Activated CD4-positive, alpha-beta T cell treated with anti-CD3 and anti-CD28 coated beads, Interleukin-2, amount 10 ng/mL, durations not matched to agents 7 days and 5 days (primary cell): ENCODE data around the gene TRMT2A. TPM values are rescaled to one million over a fixed set of nuclear protein-coding genes. Genes with fewer than 3 reads are reported as not detected.

Experiments used
- CTCF ChIA-PET: fragments of 350-600 bp; sonication (Branson Sonifier 250); formaldehyde crosslinking; loops from one replicate; lab custom pipeline; 2021; ENCODE audit warnings: antibody characterized with exemption; lab: Charles Lee
- POLR2A ChIA-PET: fragments of 350-600 bp; sonication (Branson Sonifier 250); formaldehyde crosslinking; loops from one replicate; lab custom pipeline; 2021; ENCODE audit warnings: antibody characterized with exemption; lab: Charles Lee
- DNase-seq: peaks from one replicate; pipeline ENCODE4 v3.0.0-alpha.2; 2020
- H3K27ac Mint-ChIP-seq: one replicate; pipeline ENCODE4 v1.8.0; 2021; ENCODE audit warnings: mild to moderate bottlenecking, moderate library complexity, mixed read lengths
- H3K27me3 Mint-ChIP-seq: one replicate; pipeline ENCODE4 v1.8.0; 2021; ENCODE audit warnings: mixed read lengths
- H3K36me3 Mint-ChIP-seq: one replicate; pipeline ENCODE4 v1.8.0; 2021; ENCODE audit warnings: low read depth, mixed read lengths
- H3K4me1 Mint-ChIP-seq: one replicate; pipeline ENCODE4 v1.8.0; 2021; ENCODE audit warnings: mixed read lengths
- H3K4me3 Mint-ChIP-seq: one replicate; pipeline ENCODE4 v1.8.0; 2021; ENCODE audit warnings: mild to moderate bottlenecking, moderate library complexity, mixed read lengths
- H3K9me3 Mint-ChIP-seq: one replicate; pipeline ENCODE4 v1.8.0; 2021; ENCODE audit warnings: mixed read lengths
- total RNA-seq, 2 experiments: library from RNA; stranded (reverse); gene quantifications; one replicate each; pipeline ENCODE4 v1.2.3, GENCODE V29; 2021

Gene TRMT2A
- total RNA-seq, 2 experiments from 2014 or later = 85.5 to 91.4 TPM

DNA sequence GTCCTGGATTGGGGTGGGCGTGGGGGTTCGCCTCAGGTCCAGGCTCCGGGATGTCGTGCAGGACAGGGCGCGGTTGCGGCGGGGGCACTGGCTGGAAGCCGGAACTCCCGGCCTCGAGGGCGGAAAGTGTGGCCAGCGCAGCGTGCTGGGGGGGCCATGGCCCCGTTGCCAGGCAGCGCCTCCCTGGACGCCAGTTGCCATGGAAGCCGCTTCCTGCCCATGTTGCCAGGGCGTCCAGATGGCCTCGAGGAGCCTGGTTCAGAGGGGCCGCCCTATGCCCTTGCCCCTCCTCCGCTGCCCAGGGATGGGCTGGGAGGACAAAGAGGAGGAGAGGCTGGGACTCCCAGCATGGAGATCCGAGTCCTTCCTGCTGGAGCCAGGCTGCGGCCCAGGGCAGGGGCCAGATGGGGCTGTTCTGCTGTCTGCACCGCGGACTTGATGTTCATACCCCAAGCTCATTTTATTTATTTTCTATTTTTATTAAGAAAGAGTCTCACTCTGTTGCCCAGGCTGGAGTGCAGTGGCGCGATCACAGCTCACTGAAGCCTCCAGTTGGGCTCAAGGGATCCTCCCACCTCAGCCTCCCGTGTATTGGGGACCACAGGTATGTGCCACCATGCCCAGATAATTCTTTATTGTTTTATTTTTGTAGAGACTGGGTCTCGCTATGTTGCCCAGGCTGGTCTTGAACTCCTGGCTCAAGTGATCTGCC is 38.5 kb upstream of the TRMT2A start:
- DNase-seq = peak; percentile 28
- H3K4me3 Mint-ChIP-seq = no peak overlapping the region
- H3K36me3 Mint-ChIP-seq = no peaks in the 10 kb centered on the region
- ChIA-PET POLR2A (no interaction called here), CTCF (interaction anchor here (2.5 kb wide), 1 partner anchor 130 kb away, joined by 11 read pairs; no protein-coding TSS in a partner anchor)
- H3K4me1 Mint-ChIP-seq = peaks cover 4% of the 10 kb centered on the region
- H3K27ac Mint-ChIP-seq = no peak overlapping the region
- no peaks in the 10 kb centered on the region for H3K9me3 Mint-ChIP-seq
- H3K27me3 Mint-ChIP-seq = peaks cover 3% of the 10 kb centered on the region

DNA sequence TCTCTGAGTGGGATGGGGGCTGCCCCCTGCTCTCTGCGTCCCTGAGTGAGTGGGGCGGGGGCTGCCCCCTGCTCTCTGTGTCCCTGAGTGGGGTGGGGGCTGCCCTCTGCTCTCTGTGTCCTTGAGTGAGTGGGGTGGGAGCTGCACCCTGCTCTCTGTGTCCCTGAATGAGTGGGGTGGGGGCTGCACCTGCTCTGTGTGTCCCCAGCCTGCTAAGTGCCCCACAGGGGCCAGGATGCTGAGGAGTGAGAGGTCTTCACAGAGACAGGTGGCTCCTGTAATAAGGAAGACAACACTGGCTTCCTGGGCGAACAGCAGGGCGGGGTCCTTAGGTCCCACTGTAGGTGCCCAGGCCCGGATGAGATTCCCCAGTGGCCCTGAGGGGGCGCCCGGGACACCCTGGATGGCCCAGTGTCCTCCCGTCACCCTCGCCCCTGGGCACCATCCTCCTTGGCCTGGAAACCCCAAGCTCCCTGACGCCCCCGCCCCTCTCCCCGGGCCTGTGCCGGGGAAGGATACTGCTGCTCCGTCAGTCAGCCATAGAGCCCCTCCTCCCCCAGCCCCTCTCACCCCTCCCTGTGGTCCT is 37.7 kb upstream of the TRMT2A start:
- peaks cover 4% of the 10 kb centered on the region for H3K4me1 Mint-ChIP-seq
- no peak overlapping the region for H3K27ac Mint-ChIP-seq
- H3K9me3 Mint-ChIP-seq = no peaks in the 10 kb centered on the region
- CTCF ChIA-PET = no interaction called here
- no peaks in the 10 kb centered on the region for H3K36me3 Mint-ChIP-seq
- no peak for DNase-seq
- no peak overlapping the region for H3K4me3 Mint-ChIP-seq
- peaks cover 3% of the 10 kb centered on the region for H3K27me3 Mint-ChIP-seq
- POLR2A ChIA-PET = no interaction called here

DNA sequence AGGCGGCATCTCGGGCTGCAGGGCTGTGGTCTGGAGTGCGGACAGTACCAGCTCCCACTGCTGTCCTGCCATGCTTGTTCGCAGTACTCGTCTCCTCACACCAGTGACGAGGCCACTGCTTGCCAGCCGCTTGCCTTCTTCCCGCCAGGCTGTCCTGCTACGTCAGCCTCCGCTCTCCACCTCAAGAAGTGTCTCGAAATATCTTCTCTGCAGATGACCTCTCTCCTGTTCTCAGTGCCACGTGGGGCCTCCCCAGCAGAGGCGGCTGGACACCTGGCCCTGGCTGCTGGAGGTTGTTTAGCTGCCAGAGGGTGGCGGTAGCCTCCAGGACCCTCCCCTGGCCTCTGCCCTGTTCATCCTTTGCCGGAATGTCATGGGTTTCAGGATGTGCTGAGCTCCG is 36.9 kb upstream of the TRMT2A start:
- CTCF ChIA-PET = no interaction called here
- no peak for DNase-seq
- peaks cover 2% of the 10 kb centered on the region for H3K27me3 Mint-ChIP-seq
- POLR2A ChIA-PET = interaction anchor here (0.6 kb wide), 1 partner anchor 262 kb away, joined by 4 read pairs; no protein-coding TSS in a partner anchor
- no peaks in the 10 kb centered on the region for H3K36me3 Mint-ChIP-seq
- peaks cover 4% of the 10 kb centered on the region for H3K4me1 Mint-ChIP-seq
- H3K9me3 Mint-ChIP-seq = no peaks in the 10 kb centered on the region
- no peak overlapping the region for H3K27ac Mint-ChIP-seq
- no peak overlapping the region for H3K4me3 Mint-ChIP-seq

DNA sequence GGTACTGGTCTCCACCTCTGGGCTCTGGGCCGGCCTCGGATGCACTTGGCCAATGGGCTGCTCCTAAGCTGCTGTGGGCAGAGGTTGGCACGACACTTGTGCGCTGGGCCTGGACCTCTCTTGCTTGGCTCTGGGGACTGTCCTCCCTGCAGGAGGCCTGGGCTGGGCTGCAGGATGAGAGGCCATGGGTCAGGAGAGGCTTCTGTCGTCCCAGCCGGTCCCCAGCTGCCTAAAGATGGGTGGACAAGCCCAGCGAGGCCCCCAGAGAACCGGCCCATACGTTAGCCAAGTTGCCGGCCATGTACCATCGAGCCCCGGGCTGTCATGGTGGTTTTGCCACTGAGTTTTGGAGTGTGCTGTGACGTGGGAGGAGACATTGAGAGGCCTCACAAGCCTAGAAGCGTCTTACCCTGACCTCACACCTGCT is 35.5 kb upstream of the TRMT2A start:
- no peaks in the 10 kb centered on the region for H3K27me3 Mint-ChIP-seq
- ChIA-PET CTCF (no interaction called here), POLR2A (no interaction called here)
- H3K4me1 Mint-ChIP-seq = peaks cover 4% of the 10 kb centered on the region
- H3K36me3 Mint-ChIP-seq = no peaks in the 10 kb centered on the region
- H3K9me3 Mint-ChIP-seq = no peaks in the 10 kb centered on the region
- H3K4me3 Mint-ChIP-seq = no peak overlapping the region
- DNase-seq = no peak
- H3K27ac Mint-ChIP-seq = no peak overlapping the region

DNA sequence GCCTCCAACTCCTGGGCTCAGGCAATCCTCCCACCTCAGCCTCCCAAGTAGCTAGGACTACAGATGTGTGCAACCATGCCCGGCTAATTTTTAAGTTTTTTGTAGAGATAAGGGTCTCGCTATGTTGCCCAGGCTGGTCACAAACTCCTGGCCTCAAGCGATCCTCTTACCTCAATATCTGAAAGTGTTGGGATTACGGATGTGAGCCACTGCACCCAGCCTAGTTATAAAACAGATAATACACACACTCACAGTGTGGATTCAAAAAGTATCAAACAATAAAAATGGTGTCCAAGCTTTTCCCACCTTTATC is 34.2 kb upstream of the TRMT2A start:
- H3K4me1 Mint-ChIP-seq = peaks cover 2% of the 10 kb centered on the region

DNA sequence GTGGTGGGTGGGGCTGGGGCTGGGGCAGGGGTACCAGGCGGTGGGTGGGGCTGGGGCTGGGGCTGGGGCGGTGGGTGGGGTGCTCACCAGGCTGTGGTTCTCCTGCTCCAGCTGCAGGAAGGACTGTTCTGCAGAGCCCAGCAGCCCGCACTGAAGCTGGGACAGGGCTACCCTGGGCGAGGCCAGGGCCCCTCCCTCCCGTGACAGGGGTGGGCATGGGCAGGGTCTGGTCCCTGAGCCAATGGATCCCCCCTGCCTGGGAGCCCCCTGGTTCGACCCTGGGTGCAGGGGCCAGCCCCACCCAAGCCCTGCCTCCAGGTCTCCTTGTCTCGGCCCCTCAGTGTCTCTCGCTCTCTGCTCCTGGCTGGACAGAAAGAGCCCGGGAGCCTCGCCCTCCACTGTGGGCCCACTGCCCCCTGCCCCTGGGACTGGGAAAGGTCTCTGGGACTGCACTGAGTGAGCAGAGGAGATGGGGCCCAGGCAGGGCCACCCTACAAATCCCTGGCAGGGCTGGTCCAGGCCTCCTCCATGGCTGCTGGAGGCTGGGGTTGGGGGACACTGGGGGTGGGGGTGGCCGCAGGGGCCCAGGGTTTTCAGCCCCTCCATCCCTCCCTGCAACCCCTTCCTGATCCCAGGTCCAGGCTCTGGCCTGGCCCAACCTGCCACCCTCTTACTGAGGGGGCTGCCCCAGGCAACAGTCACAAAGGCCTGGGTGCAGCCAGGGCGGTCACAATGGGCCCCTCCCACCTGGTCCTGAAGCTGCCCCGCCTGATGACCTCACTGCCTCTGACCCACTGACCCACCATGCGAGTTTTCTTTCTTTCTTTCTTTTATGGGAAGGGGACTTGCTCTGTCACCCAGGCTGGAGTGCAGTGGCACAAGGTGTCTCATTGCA is 33.6 kb upstream of the TRMT2A start, which contains the start of gene CCDC188:
Gene CCDC188, minus strand, starts transcription at position 675 of the 895 bp plus-strand sequence. Its CDS starts 69 bp downstream, at position 606.
- no peaks in the 10 kb centered on the region for H3K36me3 Mint-ChIP-seq
- H3K9me3 Mint-ChIP-seq = no peaks in the 10 kb centered on the region
- peaks cover 2% of the 10 kb centered on the region for H3K4me1 Mint-ChIP-seq
- H3K27me3 Mint-ChIP-seq = no peaks in the 10 kb centered on the region
- H3K27ac Mint-ChIP-seq = no peak within 1 kb of the TSS
- ChIA-PET POLR2A (no interaction called here), CTCF (interaction anchor here (0.7 to 0.8 kb wide), 2 partner anchors 134 to 304 kb away, joined by 3 read pairs; no protein-coding TSS in a partner anchor)
- H3K4me3 Mint-ChIP-seq = no peak within 1 kb of the TSS
- DNase-seq = no peak

More for the DNA sequence above, 34.2 kb upstream of the TRMT2A start:
- Mint-ChIP-seq H3K9me3 (no peaks in the 10 kb centered on the region), H3K36me3 (no peaks in the 10 kb centered on the region), H3K27ac (no peak overlapping the region), H3K4me3 (no peak overlapping the region), H3K27me3 (no peaks in the 10 kb centered on the region)
- no peak for DNase-seq
- ChIA-PET POLR2A (no interaction called here), CTCF (interaction anchor here (0.7 to 0.8 kb wide), 2 partner anchors 133 to 303 kb away, joined by 3 read pairs; no protein-coding TSS in a partner anchor)

DNA sequence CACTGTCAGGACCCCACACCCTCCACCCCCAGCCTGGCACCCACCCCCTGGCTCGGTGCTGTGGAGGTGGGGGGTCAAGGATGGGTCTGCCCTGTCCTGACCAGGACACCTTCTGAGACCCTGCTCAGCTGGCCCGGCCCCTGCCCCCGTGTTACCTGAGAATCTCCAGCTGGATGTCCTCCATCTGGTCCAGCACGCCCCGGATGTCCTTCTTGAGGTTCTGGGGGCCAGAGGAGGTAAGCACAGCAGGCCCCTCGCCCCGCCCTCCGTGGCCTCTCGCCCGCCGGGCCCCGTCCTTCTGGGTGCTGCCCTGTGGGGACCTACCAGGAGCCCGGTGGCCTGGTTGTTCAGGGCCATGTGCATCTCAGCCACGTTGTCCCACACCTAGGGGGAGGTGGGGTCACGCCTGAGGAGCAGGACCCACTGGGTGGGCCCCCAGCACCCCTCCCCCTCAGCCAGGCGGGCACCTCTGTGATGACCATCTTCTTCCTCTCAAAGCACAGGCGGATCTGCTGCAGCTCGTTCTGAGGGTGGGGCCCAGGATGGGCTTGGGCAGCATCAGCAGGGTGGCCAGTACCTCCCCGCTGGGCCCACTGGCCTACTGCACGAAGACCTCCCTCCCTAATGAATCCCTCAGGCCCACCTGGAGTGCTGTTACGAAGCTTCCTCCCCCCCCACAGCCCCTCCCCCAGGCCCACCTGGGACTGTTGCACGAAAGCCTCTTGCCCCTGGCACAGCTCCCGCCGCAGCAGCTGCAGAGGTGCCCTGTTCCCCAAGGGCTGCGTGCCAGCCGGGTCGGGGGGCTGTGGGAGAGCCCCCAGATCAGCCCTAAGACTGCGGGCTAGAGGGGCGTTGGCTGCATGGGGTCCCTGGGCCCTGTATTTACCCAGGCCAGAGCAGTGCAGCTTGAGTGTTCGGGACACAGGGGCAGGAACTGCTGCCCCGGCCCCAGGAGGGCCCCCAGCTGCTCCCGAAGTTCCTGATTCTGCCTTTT is 32.5 kb upstream of the TRMT2A start:
- no peaks in the 10 kb centered on the region for H3K27me3 Mint-ChIP-seq
- no peaks in the 10 kb centered on the region for H3K9me3 Mint-ChIP-seq
- no peak for DNase-seq
- H3K36me3 Mint-ChIP-seq = no peaks in the 10 kb centered on the region
- H3K4me3 Mint-ChIP-seq = no peak overlapping the region
- H3K4me1 Mint-ChIP-seq = peaks cover under 1% of the 10 kb centered on the region
- ChIA-PET POLR2A (no interaction called here), CTCF (no interaction called here)
- H3K27ac Mint-ChIP-seq = no peak overlapping the region

DNA sequence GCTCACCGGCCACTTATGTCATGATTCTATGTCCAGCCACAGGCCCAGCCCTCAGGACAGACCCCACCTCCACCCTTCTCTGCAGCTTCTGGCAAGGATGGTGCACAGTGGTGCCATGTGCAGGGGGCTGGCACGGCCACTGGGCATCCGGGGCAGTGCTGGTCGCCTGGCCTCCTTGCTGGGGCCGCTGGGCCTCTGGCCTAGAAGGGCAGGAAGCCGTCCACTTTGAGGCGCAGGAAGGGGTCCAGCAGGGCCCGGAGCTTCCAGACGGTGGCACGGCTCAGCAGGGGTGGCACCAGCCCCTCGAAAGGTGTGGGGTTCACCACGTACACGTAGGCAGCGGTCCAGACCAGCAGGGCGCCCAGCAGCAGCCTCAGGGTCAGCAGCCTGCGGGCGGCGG is 31.4 kb upstream of the TRMT2A start:
- H3K27me3 Mint-ChIP-seq = no peaks in the 10 kb centered on the region
- ChIA-PET POLR2A (no interaction called here), CTCF (no interaction called here)
- no peaks in the 10 kb centered on the region for H3K36me3 Mint-ChIP-seq
- no peaks in the 10 kb centered on the region for H3K9me3 Mint-ChIP-seq
- H3K27ac Mint-ChIP-seq = no peak overlapping the region
- no peak overlapping the region for H3K4me3 Mint-ChIP-seq
- DNase-seq = no peak
- H3K4me1 Mint-ChIP-seq = no peaks in the 10 kb centered on the region

DNA sequence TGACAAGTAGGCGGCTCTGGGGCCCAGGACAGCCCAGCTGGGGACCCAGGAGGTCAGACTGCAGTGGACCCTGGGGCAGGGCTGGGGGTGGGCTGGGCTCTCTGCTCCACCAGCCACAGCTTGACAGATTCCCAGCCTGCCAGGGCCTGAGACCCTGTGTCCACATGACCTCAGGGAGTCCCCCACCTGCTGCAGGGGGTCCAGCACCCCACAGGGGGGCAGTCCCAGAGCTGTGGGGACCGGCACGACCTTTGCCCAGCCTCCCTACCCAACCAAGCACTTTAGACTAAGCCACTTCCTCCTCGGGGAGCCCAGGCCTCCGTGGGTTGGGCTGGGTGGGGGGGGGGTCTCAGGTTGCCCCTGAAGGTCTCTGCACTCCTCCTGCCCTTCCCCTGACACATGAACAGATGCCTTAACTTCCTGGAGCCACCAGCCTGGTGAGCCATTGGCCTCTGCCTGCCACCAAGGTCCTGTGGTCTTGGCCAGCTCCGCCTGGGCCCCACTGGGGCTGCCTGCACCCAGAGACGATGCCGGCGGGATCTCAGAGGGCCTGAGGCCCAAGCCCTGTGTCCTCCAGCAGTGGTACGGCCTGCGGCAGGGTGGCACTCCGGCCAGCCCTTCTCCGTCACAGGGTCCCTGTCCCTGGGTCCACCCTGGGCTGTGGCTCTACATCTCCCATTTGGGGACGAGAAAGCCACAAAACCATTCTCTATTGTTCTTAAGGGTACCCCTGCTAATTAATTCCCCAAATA is 30.4 kb upstream of the TRMT2A start:
- no peak for DNase-seq
- H3K4me1 Mint-ChIP-seq = no peaks in the 10 kb centered on the region
- no peak overlapping the region for H3K27ac Mint-ChIP-seq
- no peaks in the 10 kb centered on the region for H3K9me3 Mint-ChIP-seq
- H3K36me3 Mint-ChIP-seq = no peaks in the 10 kb centered on the region
- ChIA-PET POLR2A (no interaction called here), CTCF (no interaction called here)
- no peak overlapping the region for H3K4me3 Mint-ChIP-seq
- H3K27me3 Mint-ChIP-seq = no peaks in the 10 kb centered on the region

DNA sequence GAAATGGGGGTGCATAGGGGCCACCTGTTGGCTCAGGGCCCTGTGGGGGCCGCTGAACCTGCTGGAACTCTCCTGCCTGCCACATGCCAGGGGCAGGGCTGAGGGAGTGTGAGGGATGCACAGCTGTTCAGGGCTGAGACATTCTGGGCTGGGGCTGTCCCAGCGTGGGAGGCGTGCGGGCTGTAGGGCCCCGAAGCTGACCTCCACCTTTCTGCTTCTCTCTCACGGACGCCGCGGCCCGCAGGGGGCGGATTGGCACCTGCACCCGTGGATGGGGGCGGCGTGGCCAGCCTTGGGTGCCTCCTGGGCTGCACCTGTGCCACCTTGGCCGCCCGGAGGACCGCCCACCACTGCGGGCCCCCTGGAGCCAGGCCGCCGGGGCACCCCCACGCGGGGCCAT is 29.8 kb upstream of the TRMT2A start:
- no peaks in the 10 kb centered on the region for H3K9me3 Mint-ChIP-seq
- H3K36me3 Mint-ChIP-seq = no peaks in the 10 kb centered on the region
- H3K4me3 Mint-ChIP-seq = no peak overlapping the region
- CTCF ChIA-PET = no interaction called here
- POLR2A ChIA-PET = no interaction called here
- no peaks in the 10 kb centered on the region for H3K27me3 Mint-ChIP-seq
- H3K4me1 Mint-ChIP-seq = no peaks in the 10 kb centered on the region
- DNase-seq = no peak
- no peak overlapping the region for H3K27ac Mint-ChIP-seq

DNA sequence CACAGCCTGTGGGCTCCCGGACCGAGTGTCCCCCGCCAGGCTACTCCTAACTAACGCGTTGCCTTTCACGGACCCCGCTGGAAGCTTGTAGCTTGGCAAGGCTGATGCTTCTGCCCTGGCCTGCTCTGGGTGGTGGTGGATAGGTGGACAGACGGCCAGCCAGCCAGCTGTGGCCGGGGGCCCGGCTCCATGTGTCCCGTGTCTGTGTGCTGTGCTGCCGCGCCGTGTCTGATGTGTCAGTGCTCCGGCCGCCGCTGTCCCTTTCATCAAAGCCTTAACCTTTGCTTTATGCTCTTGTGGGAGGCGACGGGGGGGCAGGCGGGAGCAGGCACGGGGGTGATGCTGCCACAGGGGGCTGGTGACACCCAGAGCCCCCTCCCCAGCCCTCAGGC is 28.8 kb upstream of the TRMT2A start:
- H3K4me3 Mint-ChIP-seq = no peak overlapping the region
- no peaks in the 10 kb centered on the region for H3K27me3 Mint-ChIP-seq
- H3K36me3 Mint-ChIP-seq = no peaks in the 10 kb centered on the region
- H3K4me1 Mint-ChIP-seq = no peaks in the 10 kb centered on the region
- POLR2A ChIA-PET = no interaction called here
- CTCF ChIA-PET = no interaction called here
- DNase-seq = no peak
- no peaks in the 10 kb centered on the region for H3K9me3 Mint-ChIP-seq
- H3K27ac Mint-ChIP-seq = no peak overlapping the region
